ENCODE measurements around the gene TNRC18.

TNRC18 gene

DNA sequence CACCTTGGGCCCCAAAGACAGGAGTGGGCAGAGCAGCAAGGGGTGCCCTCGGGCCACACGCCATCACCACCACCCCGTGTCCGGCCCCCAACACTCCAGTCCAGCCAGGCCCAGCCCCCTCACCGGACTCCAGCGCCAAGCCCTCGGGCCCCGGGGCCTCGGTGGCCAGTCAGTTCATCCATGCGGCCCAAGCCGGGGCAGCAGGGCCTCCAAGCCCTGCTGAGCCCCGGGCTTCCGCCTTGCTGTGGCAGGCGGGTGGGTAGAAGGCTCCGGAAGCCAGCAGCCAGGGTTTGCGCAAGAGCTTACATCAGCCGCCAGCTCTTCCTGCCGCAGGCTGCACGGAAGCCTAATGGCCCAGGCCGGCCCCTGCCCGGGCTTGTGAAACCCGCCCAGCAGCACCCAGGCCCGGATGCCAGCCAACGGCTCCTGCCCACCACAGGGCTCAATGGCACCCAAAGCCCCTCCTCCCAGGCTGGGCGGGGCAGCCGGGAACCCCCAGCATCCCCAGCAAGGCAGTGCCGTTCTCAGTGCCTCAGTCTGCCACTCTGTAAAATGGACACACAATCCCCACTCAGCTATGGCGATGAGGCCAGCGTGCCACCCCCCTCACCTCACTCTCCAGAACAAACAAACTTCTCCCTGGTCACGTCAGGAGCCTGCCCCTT is 26.5 kb downstream of the TNRC18 start:
- TF ChIP-seq ZNF670 (tag by site-specific recombination; IDR thresholded peaks at IDR 0.05; ENCODE audit: low read depth) (no peak), ZNF707 (tag by site-specific recombination; IDR thresholded peaks at IDR 0.05) (no peak), SP2 (tag by site-specific recombination; IDR thresholded peaks at IDR 0.05) (peak; percentile 18; the same call in 1 of the 2 replicates), BCL11A (tag by site-specific recombination; IDR thresholded peaks at IDR 0.05; ENCODE audit: low read depth) (no peak), FEZF1 (tag by site-specific recombination; IDR thresholded peaks at IDR 0.05) (no peak)
- TF ChIP-seq, protein P1, sequence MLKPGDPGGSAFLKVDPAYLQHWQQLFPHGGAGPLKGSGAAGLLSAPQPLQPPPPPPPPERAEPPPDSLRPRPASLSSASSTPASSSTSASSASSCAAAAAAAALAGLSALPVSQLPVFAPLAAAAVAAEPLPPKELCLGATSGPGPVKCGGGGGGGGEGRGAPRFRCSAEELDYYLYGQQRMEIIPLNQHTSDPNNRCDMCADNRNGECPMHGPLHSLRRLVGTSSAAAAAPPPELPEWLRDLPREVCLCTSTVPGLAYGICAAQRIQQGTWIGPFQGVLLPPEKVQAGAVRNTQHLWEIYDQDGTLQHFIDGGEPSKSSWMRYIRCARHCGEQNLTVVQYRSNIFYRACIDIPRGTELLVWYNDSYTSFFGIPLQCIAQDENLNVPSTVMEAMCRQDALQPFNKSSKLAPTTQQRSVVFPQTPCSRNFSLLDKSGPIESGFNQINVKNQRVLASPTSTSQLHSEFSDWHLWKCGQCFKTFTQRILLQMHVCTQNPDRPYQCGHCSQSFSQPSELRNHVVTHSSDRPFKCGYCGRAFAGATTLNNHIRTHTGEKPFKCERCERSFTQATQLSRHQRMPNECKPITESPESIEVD (tag by site-specific recombination; IDR thresholded peaks at IDR 0.05) = no peak
- TF ChIP-seq, protein P2, sequence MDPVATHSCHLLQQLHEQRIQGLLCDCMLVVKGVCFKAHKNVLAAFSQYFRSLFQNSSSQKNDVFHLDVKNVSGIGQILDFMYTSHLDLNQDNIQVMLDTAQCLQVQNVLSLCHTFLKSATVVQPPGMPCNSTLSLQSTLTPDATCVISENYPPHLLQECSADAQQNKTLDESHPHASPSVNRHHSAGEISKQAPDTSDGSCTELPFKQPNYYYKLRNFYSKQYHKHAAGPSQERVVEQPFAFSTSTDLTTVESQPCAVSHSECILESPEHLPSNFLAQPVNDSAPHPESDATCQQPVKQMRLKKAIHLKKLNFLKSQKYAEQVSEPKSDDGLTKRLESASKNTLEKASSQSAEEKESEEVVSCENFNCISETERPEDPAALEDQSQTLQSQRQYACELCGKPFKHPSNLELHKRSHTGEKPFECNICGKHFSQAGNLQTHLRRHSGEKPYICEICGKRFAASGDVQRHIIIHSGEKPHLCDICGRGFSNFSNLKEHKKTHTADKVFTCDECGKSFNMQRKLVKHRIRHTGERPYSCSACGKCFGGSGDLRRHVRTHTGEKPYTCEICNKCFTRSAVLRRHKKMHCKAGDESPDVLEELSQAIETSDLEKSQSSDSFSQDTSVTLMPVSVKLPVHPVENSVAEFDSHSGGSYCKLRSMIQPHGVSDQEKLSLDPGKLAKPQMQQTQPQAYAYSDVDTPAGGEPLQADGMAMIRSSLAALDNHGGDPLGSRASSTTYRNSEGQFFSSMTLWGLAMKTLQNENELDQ (tag by site-specific recombination; IDR thresholded peaks at IDR 0.05; ENCODE audit: low read depth) = no peak
- TF ChIP-seq, protein P3, sequence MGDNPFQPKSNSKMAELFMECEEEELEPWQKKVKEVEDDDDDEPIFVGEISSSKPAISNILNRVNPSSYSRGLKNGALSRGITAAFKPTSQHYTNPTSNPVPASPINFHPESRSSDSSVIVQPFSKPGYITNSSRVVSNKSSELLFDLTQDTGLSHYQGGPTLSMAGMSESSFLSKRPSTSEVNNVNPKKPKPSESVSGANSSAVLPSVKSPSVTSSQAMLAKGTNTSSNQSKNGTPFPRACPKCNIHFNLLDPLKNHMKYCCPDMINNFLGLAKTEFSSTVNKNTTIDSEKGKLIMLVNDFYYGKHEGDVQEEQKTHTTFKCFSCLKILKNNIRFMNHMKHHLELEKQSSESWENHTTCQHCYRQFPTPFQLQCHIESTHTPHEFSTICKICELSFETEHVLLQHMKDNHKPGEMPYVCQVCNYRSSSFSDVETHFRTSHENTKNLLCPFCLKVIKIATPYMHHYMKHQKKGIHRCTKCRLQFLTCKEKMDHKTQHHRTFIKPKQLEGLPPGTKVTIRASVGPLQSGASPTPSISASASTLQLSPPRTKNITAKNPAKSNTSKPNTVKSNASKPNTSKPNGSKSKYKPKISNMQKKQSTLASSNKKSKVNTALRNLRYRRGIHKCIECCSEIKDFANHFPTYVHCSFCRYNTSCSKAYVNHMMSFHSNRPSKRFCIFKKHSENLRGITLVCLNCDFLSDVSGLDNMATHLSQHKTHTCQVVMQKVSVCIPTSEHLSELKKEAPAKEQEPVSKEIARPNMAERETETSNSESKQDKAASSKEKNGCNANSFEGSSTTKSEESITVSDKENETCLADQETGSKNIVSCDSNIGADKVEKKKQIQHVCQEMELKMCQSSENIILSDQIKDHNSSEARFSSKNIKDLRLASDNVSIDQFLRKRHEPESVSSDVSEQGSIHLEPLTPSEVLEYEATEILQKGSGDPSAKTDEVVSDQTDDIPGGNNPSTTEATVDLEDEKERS (tag by site-specific recombination; IDR thresholded peaks at IDR 0.05) = 0 out of 2 replicates have a peak, but pooled peaks have one; percentile 44
- TF ChIP-seq, protein P4, sequence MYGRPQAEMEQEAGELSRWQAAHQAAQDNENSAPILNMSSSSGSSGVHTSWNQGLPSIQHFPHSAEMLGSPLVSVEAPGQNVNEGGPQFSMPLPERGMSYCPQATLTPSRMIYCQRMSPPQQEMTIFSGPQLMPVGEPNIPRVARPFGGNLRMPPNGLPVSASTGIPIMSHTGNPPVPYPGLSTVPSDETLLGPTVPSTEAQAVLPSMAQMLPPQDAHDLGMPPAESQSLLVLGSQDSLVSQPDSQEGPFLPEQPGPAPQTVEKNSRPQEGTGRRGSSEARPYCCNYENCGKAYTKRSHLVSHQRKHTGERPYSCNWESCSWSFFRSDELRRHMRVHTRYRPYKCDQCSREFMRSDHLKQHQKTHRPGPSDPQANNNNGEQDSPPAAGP (tag by site-specific recombination; IDR thresholded peaks at IDR 0.05) = 0 out of 2 replicates have a peak, but pooled peaks have one; percentile 25
- no peak overlapping the region for H3K4me3 ChIP-seq (ENCODE audit: low read depth, low read length)
- H3K27ac ChIP-seq (ENCODE audit: extremely low read depth, low read depth, low read length) = no peak overlapping the region
- peaks cover 10 to 16% of the 10 kb centered on the region in 2 experiments; a peak in 2 of 3 replicates for H3K36me3 ChIP-seq (ENCODE audit: control insufficient read depth in 2 of 2, insufficient read depth in 1 of 2, low read length in 2 of 2)
- no peaks in the 10 kb centered on the region for H3K9me3 ChIP-seq (ENCODE audit: control insufficient read depth, insufficient read depth, low read depth, low read length)
- POLR2A ChIA-PET = interaction anchor here (0.7 kb wide), 1 partner anchor 28 kb away, joined by 3 read pairs; no protein-coding TSS in a partner anchor
- H3K4me1 ChIP-seq (ENCODE audit: control insufficient read depth, insufficient read depth, low read length) = no peaks in the 10 kb centered on the region
- CTCF ChIA-PET = interaction anchor here (0.8 kb wide), 1 partner anchor 12 kb away, joined by 3 read pairs; no protein-coding TSS in a partner anchor

DNA sequence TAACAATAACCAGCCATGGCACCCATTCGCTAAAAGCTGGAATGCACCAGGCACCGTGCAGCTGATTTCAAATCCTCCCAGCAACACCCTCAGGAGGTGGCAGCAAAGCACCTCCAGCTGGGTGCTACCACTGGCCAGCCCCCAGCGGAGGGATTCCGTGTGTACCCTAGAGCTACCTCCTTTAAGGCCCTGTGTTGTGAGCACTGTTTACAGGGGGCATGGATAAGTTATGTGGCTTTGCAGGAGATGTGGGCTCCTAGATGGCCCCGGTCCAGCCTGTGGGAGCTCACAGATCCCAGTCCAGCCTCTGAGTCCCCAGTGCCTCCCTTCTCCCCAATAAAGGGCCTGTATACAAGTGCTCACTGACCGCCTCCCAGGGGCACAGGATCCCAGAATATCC is 27.1 kb downstream of the TNRC18 start:
- CTCF ChIA-PET = interaction anchor here (0.6 to 0.8 kb wide), 2 partner anchors 12 to 98 kb away, joined by 3 read pairs; no protein-coding TSS in a partner anchor
- H3K4me3 ChIP-seq (ENCODE audit: low read depth, low read length) = no peak overlapping the region
- no peak for TF ChIP-seq ZFHX2 (tag by site-specific recombination; conservative IDR thresholded peaks at IDR 0.05)
- TF ChIP-seq GLIS1 (tag by site-specific recombination; IDR thresholded peaks at IDR 0.05) = peak; percentile 83
- TF ChIP-seq, protein P5, sequence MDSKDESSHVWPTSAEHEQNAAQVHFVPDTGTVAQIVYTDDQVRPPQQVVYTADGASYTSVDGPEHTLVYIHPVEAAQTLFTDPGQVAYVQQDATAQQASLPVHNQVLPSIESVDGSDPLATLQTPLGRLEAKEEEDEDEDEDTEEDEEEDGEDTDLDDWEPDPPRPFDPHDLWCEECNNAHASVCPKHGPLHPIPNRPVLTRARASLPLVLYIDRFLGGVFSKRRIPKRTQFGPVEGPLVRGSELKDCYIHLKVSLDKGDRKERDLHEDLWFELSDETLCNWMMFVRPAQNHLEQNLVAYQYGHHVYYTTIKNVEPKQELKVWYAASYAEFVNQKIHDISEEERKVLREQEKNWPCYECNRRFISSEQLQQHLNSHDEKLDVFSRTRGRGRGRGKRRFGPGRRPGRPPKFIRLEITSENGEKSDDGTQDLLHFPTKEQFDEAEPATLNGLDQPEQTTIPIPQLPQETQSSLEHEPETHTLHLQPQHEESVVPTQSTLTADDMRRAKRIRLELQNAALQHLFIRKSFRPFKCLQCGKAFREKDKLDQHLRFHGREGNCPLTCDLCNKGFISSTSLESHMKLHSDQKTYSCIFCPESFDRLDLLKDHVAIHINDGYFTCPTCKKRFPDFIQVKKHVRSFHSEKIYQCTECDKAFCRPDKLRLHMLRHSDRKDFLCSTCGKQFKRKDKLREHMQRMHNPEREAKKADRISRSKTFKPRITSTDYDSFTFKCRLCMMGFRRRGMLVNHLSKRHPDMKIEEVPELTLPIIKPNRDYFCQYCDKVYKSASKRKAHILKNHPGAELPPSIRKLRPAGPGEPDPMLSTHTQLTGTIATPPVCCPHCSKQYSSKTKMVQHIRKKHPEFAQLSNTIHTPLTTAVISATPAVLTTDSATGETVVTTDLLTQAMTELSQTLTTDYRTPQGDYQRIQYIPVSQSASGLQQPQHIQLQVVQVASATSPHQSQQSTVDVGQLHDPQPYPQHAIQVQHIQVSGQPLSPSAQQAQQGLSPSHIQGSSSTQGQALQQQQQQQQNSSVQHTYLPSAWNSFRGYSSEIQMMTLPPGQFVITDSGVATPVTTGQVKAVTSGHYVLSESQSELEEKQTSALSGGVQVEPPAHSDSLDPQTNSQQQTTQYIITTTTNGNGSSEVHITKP (tag by site-specific recombination; IDR thresholded peaks at IDR 0.05) = peak; percentile 11; the same call in 1 of the 2 replicates
- no peaks in the 10 kb centered on the region for H3K4me1 ChIP-seq (ENCODE audit: control insufficient read depth, insufficient read depth, low read length)
- POLR2A ChIA-PET = interaction anchor here (0.7 to 1.2 kb wide), 3 partner anchors 12 to 706 kb away, joined by 3 to 7 read pairs (median 3); no protein-coding TSS in a partner anchor
- no peaks in the 10 kb centered on the region for H3K9me3 ChIP-seq (ENCODE audit: control insufficient read depth, insufficient read depth, low read depth, low read length)
- no peak overlapping the region for H3K27ac ChIP-seq (ENCODE audit: extremely low read depth, low read depth, low read length)
- peaks cover 11 to 16% of the 10 kb centered on the region in 2 experiments; a peak in 2 of 3 replicates for H3K36me3 ChIP-seq (ENCODE audit: control insufficient read depth in 2 of 2, insufficient read depth in 1 of 2, low read length in 2 of 2)

Measured in HEK293 (cell line).